Parathyroid adenoma (tissue), 2 donors: ENCODE data around the gene TLE3.
A peak's percentile ranks its signal among the peaks of the same experiment; 100 is the strongest.

Experiments used
- H2AFZ ChIP-seq: fragments of 300-600 bp; sonication (generic); one replicate; pipeline ENCODE4 v1.7.0; 2017; ENCODE audit warnings: antibody characterized with exemption, mild to moderate bottlenecking
- H3K27ac ChIP-seq: fragments of 300-600 bp; sonication (generic); one replicate; pipeline ENCODE4 v1.7.0; 2017
- H3K27me3 ChIP-seq: fragments of 300-600 bp; sonication (generic); one replicate; pipeline ENCODE4 v1.7.0; 2017; ENCODE audit warnings: low read length; ENCODE audit not compliant: control insufficient read depth, insufficient read depth
- H3K36me3 ChIP-seq: fragments of 300-600 bp; sonication (generic); one replicate; pipeline ENCODE4 v1.7.0; 2017; ENCODE audit warnings: low read length; ENCODE audit not compliant: control insufficient read depth, insufficient read depth
- H3K4me1 ChIP-seq: fragments of 300-600 bp; sonication (generic); one replicate; pipeline ENCODE4 v1.7.0; 2017; ENCODE audit warnings: control low read depth
- H3K4me2 ChIP-seq: fragments of 300-600 bp; sonication (generic); one replicate; pipeline ENCODE4 v1.7.0; 2017; ENCODE audit warnings: low read length
- H3K4me3 ChIP-seq: fragments of 300-600 bp; sonication (generic); one replicate; pipeline ENCODE4 v1.7.0; 2017; ENCODE audit warnings: low read depth, low read length
- H3K79me2 ChIP-seq: fragments of 300-600 bp; sonication (generic); one replicate; pipeline ENCODE4 v1.7.0; 2017; ENCODE audit warnings: control low read depth
- H3K9ac ChIP-seq: fragments of 300-600 bp; sonication (generic); one replicate; pipeline ENCODE4 v1.7.0; 2017; ENCODE audit warnings: mild to moderate bottlenecking
- H3K9me3 ChIP-seq: fragments of 300-600 bp; sonication (generic); one replicate; pipeline ENCODE4 v1.7.0; 2017; ENCODE audit warnings: low read length; ENCODE audit not compliant: control insufficient read depth
- TF ChIP-seq, protein P1 (sequence below): fragments of 300-600 bp; sonication (generic); IDR thresholded peaks from one replicate; pipeline ENCODE4 v1.7.0; 2017; ENCODE audit warnings: antibody characterized with exemption, mild to moderate bottlenecking
- donor health status: primary hyperparathyroidism.

TLE3 gene

DNA sequence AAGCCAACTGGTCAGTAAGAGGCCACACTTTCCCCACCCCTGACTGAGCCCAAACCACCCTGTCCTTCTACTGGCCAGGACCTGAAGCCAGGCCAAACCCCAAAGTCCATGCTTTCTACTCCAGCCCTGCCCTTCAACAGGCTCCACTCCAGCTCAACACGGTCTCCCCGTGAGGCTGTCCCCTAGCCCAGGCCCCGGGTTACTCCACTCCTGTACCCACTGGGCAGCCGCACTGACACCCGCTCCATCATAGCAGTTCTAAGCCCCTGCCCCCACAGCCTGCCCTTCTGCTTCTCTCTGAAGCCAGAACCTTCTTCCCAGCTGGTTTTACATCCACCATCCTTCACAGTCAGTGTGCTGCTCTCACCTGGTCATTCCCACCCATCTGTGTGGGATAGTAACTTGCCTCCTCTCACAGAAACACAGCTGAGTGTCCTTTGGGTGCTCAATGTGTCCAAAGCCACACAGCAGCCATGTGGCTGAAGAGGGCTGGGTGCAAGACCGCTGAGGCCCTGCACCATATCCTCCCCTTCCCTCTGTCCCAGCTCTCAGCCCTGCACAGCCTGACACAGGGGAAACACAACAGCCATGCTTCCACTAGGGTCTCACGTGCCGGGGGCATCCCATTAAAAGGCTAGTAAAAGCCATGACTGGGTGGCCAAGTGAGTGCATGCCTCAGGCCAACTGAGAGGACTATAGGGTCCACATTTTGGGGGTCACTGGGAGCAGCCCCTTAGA, 38.1 kb downstream of the TLE3 start:
- no peak overlapping the region for H3K4me2 ChIP-seq
- no peaks in the 10 kb centered on the region for H3K36me3 ChIP-seq
- H3K79me2 ChIP-seq = no peaks in the 10 kb centered on the region
- no peak overlapping the region for H3K9ac ChIP-seq
- no peak overlapping the region for H3K4me3 ChIP-seq
- no peaks in the 10 kb centered on the region for H3K27me3 ChIP-seq
- H3K9me3 ChIP-seq = no peaks in the 10 kb centered on the region
- no peak overlapping the region for H2AFZ ChIP-seq
- H3K27ac ChIP-seq = no peak overlapping the region
- TF ChIP-seq, protein P1, sequence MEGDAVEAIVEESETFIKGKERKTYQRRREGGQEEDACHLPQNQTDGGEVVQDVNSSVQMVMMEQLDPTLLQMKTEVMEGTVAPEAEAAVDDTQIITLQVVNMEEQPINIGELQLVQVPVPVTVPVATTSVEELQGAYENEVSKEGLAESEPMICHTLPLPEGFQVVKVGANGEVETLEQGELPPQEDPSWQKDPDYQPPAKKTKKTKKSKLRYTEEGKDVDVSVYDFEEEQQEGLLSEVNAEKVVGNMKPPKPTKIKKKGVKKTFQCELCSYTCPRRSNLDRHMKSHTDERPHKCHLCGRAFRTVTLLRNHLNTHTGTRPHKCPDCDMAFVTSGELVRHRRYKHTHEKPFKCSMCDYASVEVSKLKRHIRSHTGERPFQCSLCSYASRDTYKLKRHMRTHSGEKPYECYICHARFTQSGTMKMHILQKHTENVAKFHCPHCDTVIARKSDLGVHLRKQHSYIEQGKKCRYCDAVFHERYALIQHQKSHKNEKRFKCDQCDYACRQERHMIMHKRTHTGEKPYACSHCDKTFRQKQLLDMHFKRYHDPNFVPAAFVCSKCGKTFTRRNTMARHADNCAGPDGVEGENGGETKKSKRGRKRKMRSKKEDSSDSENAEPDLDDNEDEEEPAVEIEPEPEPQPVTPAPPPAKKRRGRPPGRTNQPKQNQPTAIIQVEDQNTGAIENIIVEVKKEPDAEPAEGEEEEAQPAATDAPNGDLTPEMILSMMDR = no peak
- H3K4me1 ChIP-seq = peaks cover 3% of the 10 kb centered on the region

DNA sequence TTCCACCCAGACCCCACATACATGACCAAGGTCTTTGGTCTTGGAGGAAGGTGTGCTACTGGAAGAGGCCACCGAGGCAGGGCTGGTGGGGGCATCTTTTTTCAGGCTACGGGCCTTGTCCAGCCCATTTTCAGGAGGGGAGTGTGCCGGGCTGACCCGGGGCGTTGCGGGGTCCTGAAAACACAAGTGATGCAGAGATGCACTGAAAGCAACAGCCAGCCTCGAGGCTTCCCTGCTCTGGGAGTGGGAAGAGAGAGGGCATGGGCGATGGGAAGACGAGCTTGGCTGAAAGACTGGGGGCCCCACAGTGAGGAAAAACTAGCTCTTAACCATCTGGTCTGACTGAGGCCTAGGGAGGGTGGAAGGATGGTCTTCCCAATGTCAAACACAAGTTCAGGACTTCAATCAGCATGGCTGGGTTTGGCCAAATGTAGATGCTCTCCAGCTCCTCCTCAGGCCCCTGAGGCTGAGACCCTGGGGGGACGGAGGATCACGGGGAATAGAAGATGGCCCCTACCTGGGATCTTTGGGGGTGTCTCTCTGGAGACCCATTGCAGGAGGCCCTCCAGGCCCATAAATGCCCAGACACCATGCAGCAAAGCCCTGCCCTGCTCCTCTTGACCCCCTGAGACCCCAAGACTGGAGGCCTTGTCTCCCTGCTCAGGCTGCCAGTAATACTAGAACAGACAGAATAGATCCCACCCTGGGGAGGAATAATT, 38.9 kb downstream of the TLE3 start:
- H3K79me2 ChIP-seq = no peaks in the 10 kb centered on the region
- no peak overlapping the region for H3K27ac ChIP-seq
- H3K9me3 ChIP-seq = no peaks in the 10 kb centered on the region
- no peaks in the 10 kb centered on the region for H3K27me3 ChIP-seq
- TF ChIP-seq, protein P1 = no peak
- H3K4me2 ChIP-seq = no peak overlapping the region
- no peak overlapping the region for H2AFZ ChIP-seq
- no peak overlapping the region for H3K4me3 ChIP-seq
- peaks cover 3% of the 10 kb centered on the region for H3K4me1 ChIP-seq
- no peaks in the 10 kb centered on the region for H3K36me3 ChIP-seq
- H3K9ac ChIP-seq = no peak overlapping the region

DNA sequence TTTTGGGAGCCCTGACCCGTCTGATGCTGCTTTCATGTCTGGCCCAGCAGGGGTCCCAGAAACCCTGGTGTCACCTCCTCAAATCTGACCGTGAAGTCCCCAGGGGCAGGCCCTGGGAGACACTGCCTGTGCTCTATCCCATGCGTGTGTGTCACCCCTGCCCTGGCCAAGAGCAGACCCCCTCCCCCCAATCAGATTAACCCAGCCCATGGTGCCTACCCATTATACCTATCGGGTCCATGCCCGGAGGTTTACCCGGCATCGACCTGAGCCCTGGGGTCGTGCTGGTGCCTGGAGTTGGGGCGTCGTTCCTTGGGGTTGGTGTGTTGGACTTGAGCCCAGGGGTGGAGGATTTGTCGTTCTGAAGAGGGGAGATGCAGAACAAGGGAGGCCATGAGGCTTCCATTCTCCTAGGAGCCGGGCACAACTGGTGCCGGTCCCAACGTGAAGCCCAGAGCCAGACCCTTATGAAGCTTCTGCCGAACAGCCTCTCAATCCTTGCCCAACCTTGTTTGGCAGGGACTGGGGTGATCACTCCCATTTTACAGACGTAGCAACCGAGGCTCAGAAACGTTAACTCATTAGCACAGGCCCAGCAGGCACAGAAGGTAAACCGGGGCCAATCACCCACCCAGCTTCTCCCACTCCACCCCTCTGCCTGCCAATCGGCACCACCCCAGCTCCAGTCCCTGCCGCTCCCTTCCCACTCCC, 39.6 kb downstream of the TLE3 start:
- Histone ChIP-seq H3K9me3 (no peaks in the 10 kb centered on the region), H3K27ac (no peak overlapping the region), H3K9ac (no peak overlapping the region), H3K4me1 (peaks cover 3% of the 10 kb centered on the region), H2AFZ (no peak overlapping the region), H3K79me2 (no peaks in the 10 kb centered on the region), H3K4me3 (no peak overlapping the region), H3K36me3 (no peaks in the 10 kb centered on the region), H3K27me3 (no peaks in the 10 kb centered on the region), H3K4me2 (no peak overlapping the region)
- TF ChIP-seq, protein P1 = no peak

DNA sequence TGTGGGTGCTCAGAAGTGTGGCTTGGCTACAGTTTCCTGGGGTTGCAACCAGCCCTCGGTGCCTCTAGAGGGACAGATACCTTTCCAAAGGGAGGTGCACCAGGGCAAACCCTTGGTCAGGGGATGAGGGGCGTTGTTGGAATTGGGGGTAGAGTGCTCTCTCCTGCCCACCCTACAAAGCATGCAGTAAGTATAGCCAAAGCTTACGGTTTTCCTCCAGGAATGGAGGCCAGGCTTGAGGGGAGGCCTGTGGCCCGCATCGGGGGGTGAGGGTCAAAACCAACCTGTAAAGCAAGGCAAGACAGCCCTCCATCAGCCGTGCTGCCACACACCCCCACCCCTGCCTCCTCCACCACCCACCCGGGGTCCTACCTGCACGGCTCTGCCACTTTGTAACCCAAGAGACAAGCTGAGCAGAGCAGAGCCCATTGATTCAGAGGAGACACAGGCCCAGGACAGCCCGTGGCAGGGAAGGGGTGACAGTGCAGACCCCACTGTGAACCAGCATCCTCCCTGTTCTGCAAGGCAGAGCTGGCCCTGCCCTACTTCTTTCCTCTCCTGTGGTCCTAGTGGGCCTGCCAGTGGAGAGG, 41.5 kb downstream of the TLE3 start:
- Histone ChIP-seq H3K4me1 (peaks cover 3% of the 10 kb centered on the region), H3K4me3 (no peak overlapping the region), H3K79me2 (no peaks in the 10 kb centered on the region), H3K9ac (no peak overlapping the region), H3K9me3 (no peaks in the 10 kb centered on the region), H3K36me3 (no peaks in the 10 kb centered on the region), H3K27ac (no peak overlapping the region), H3K4me2 (peak overlapping the region; percentile 31), H3K27me3 (no peaks in the 10 kb centered on the region), H2AFZ (no peak overlapping the region)
- TF ChIP-seq, protein P1 = no peak
